B cell (primary cell): ENCODE data around the gene SLC4A5. TPM values are rescaled to one million over a fixed set of nuclear protein-coding genes. Genes with fewer than 3 reads are reported as not detected.

Source experiments
- ATAC-seq: fragments of 200-7000 bp; cut with Tn5 transposase; one replicate; pipeline ENCODE4 v1.10.0; 2021; ENCODE audit warnings: low read depth, mild to moderate bottlenecking, moderate number of reproducible peaks, moderate library complexity
- CTCF ChIA-PET: fragments of 350-600 bp; sonication (Branson Sonifier 250); formaldehyde crosslinking; loops from one replicate; lab custom pipeline; 2021; ENCODE audit warnings: antibody characterized with exemption, inconsistent platforms; lab: Charles Lee
- POLR2A ChIA-PET: fragments of 350-600 bp; sonication (Branson Sonifier 250); formaldehyde crosslinking; loops from one replicate; lab custom pipeline; 2021; ENCODE audit warnings: antibody characterized with exemption; lab: Charles Lee
- DNase-seq: peaks from one replicate; pipeline ENCODE4 v3.0.0; 2013
- H2AFZ ChIP-seq: 2 replicates; pipeline ENCODE4 v1.6.1; 2012; ENCODE audit warnings: mild to moderate bottlenecking, low read depth, low read length; ENCODE audit not compliant: insufficient read depth, poor library complexity, severe bottlenecking
- H3K27ac ChIP-seq, 2 donors: 1 replicate in 1 of 2; 2 replicates in 1 of 2; pipeline ENCODE4 v1.5.1; 2012 to 2013; ENCODE audit warnings: low read length in 2 of 2, mild to moderate bottlenecking in 2 of 2, moderate library complexity in 1 of 2
- H3K27me3 ChIP-seq, 4 experiments: fragments of 200-600 bp in 1 of 4; sonication (generic) in 1 of 4; replicated peaks in 1 of 4; 1 replicate in 2 of 4; 2 replicates in 2 of 4; pipeline versions ENCODE4 v1.6.1 to v1.7.0; 2013 to 2016; ENCODE audit warnings: low read length in 3 of 4, mild to moderate bottlenecking in 2 of 4, mixed read lengths in 1 of 4, moderate library complexity in 1 of 4; ENCODE audit not compliant: insufficient read depth in 4 of 4, control insufficient read depth in 3 of 4; ENCODE audit errors: control extremely low read depth in 1 of 4
- H3K36me3 ChIP-seq, 2 experiments: replicated peaks in 1 of 2; 1 replicate in 1 of 2; 2 replicates in 1 of 2; pipeline versions ENCODE4 v1.6.1 to v1.7.1; 2013; ENCODE audit warnings: low read length in 1 of 2; ENCODE audit not compliant: insufficient read depth in 2 of 2, control insufficient read depth in 1 of 2; ENCODE audit errors: control extremely low read depth in 1 of 2, extremely low read depth in 1 of 2
- H3K4me1 ChIP-seq, 2 donors: fragments of 200-600 bp in 1 of 2; sonication (generic) in 1 of 2; 1 replicate in 1 of 2; 2 replicates in 1 of 2; pipeline versions ENCODE4 v1.5.1 to v1.6.1; 2013 to 2017; ENCODE audit warnings: low read length in 2 of 2; ENCODE audit not compliant: control insufficient read depth in 2 of 2, insufficient read depth in 2 of 2
- H3K4me2 ChIP-seq: replicated peaks from 2 replicates; pipeline ENCODE3; 2012; ENCODE audit warnings: mild to moderate bottlenecking, low read depth, low read length; ENCODE audit not compliant: poor library complexity, severe bottlenecking
- H3K4me3 ChIP-seq, 5 experiments: fragments of 200-600 bp in 1 of 5; sonication (generic) in 1 of 5; 1 replicate in 3 of 5; 2 replicates in 2 of 5; pipeline versions ENCODE4 v1.5.1 to v1.7.0; 2011 to 2016; ENCODE audit warnings: low read length in 4 of 5, mild to moderate bottlenecking in 4 of 5, low read depth in 2 of 5, control low read depth in 1 of 5, moderate library complexity in 1 of 5; ENCODE audit not compliant: insufficient read depth in 1 of 5; ENCODE audit errors: control extremely low read depth in 1 of 5, extremely low read depth in 1 of 5
- H3K79me2 ChIP-seq: fragments of 200-600 bp; sonication (generic); one replicate; pipeline ENCODE4 v1.6.0; 2016; ENCODE audit warnings: low read length; ENCODE audit not compliant: control insufficient read depth, insufficient read depth
- H3K9ac ChIP-seq: fragments of 200-600 bp; sonication (generic); 2 replicates; pipeline ENCODE4 v1.6.1; 2017; ENCODE audit warnings: mild to moderate bottlenecking, low read length, moderate library complexity
- H3K9me3 ChIP-seq, 3 donors: one replicate each; pipeline versions ENCODE4 v1.6.1 to v1.7.1; 2013; ENCODE audit warnings: low read length in 2 of 3; ENCODE audit not compliant: control insufficient read depth in 2 of 3, insufficient read depth in 1 of 3; ENCODE audit errors: control extremely low read depth in 1 of 3
- H4K20me1 ChIP-seq: 2 replicates; pipeline ENCODE4 v1.6.0; 2012; ENCODE audit warnings: mild to moderate bottlenecking, low read length; ENCODE audit not compliant: insufficient read depth, control insufficient read depth, poor library complexity, severe bottlenecking
- H3K27ac Mint-ChIP-seq: one replicate; pipeline ENCODE4 v1.8.0; 2021; ENCODE audit warnings: mixed read lengths
- H3K27me3 Mint-ChIP-seq: one replicate; pipeline ENCODE4 v1.8.0; 2021; ENCODE audit warnings: mixed read lengths
- H3K4me1 Mint-ChIP-seq: one replicate; pipeline ENCODE4 v1.8.0; 2021; ENCODE audit warnings: mixed read lengths
- H3K4me3 Mint-ChIP-seq: one replicate; pipeline ENCODE4 v1.8.0; 2021; ENCODE audit warnings: mixed read lengths
- H3K9me3 Mint-ChIP-seq: one replicate; pipeline ENCODE4 v1.8.0; 2022; ENCODE audit warnings: mixed read lengths; ENCODE audit not compliant: insufficient read depth
- EZH2 ChIP-seq: IDR thresholded peaks from 2 replicates; pipeline ENCODE4 v1.6.1; 2012; ENCODE audit warnings: borderline replicate concordance, low read depth, mild to moderate bottlenecking, moderate library complexity, low read length; ENCODE audit not compliant: insufficient read depth, poor library complexity, severe bottlenecking
- WGBS: methylation state at CpG from one replicate; pipeline ENCODE4 v1.1.5; 2013; ENCODE audit warnings: missing lambda C conversion rate; ENCODE audit not compliant: insufficient coverage; 5-methylcytosine and 5-hydroxymethylcytosine counted together
- intact Hi-C: fragments of 100-400 bp; cut with micrococcal nuclease; formaldehyde crosslinking; loops from one replicate; pipeline ENCODE4 v1.10.0; 2022
- polyA plus RNA-seq: library from polyadenylated mRNA; depleted of rRNA; stranded (reverse); fragments of >200 nt; gene quantifications from 2 replicates; pipeline ENCODE4 v1.2.3, GENCODE V29; 2012
- total RNA-seq, 2 donors: library from RNA; stranded (reverse); fragments of 120-200 nt in 1 of 2; gene quantifications; 1 replicate in 1 of 2; 2 replicates in 1 of 2; pipeline versions ENCODE4 v1.2.3 to v1.2.4, GENCODE V29; 2013 to 2022
- TF ChIP-seq, protein P1 (sequence below): fragments of 200-600 bp; IDR thresholded peaks from one replicate; pipeline ENCODE4 v1.8.0; 2022; ENCODE audit warnings: antibody characterized with exemption, mild to moderate bottlenecking

Gene SLC4A5
- total and polyA plus RNA-seq, 2 donors (not counting 1 experiment from before 2014, with no cell fraction given): 3.3 to 9.7 TPM

GRCh38 chr2:74392449-74392743, 49.2 kb upstream of the SLC4A5 start:
- H3K79me2 ChIP-seq: peaks cover 53% of the 10 kb centered on the region
- WGBS: 65% methylated on average over 7 of the region's 13 CpGs
- peaks cover 16% of the 10 kb centered on the region for H3K4me1 Mint-ChIP-seq

More at GRCh38 chr2:74392449-74392743, 49.2 kb upstream of the SLC4A5 start:
- DNase-seq (no peak), ATAC-seq (no peak)
- Histone ChIP-seq H3K27me3 (peaks cover 0 to 7% (median 0%) of the 10 kb centered on the region in 4 experiments), H2AFZ (peak overlapping the region; percentile 83), H3K36me3 (no peaks in the 10 kb centered on the region), H3K4me2 (peak overlapping the region; percentile 81), H4K20me1 (peaks cover 18% of the 10 kb centered on the region), H3K9me3 (no peaks in the 10 kb centered on the region), H3K4me3 (peak overlapping the region in 1 of 5 experiments; percentile 80), H3K9ac (peak overlapping the region; percentile 92), H3K4me1 (peaks cover 18 to 24% of the 10 kb centered on the region in 2 donors), H3K27ac (no peak overlapping the region)
- H3K9me3 Mint-ChIP-seq: no peaks in the 10 kb centered on the region
- no peak for TF ChIP-seq EZH2
- TF ChIP-seq, protein P1, sequence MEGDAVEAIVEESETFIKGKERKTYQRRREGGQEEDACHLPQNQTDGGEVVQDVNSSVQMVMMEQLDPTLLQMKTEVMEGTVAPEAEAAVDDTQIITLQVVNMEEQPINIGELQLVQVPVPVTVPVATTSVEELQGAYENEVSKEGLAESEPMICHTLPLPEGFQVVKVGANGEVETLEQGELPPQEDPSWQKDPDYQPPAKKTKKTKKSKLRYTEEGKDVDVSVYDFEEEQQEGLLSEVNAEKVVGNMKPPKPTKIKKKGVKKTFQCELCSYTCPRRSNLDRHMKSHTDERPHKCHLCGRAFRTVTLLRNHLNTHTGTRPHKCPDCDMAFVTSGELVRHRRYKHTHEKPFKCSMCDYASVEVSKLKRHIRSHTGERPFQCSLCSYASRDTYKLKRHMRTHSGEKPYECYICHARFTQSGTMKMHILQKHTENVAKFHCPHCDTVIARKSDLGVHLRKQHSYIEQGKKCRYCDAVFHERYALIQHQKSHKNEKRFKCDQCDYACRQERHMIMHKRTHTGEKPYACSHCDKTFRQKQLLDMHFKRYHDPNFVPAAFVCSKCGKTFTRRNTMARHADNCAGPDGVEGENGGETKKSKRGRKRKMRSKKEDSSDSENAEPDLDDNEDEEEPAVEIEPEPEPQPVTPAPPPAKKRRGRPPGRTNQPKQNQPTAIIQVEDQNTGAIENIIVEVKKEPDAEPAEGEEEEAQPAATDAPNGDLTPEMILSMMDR: no peak
- POLR2A ChIA-PET: interaction anchor here (1.2 to 1.6 kb wide), 3 partner anchors 62 to 80 kb away, joined by 3 to 5 read pairs (median 3); partner anchors contain the start of genes INO80B, MRPL53 and WBP1
- H3K27ac Mint-ChIP-seq: peak overlapping the region; percentile 17
- H3K4me3 Mint-ChIP-seq: peak overlapping the region; percentile 24
- intact Hi-C loops: loop anchor here (1.0 to 10.0 kb wide), 10 partner anchors 23 to 564 kb away; partner anchors contain the start of genes C2orf81, CCDC142, DOK1 and LOXL3
- peaks cover 5% of the 10 kb centered on the region for H3K27me3 Mint-ChIP-seq
- CTCF ChIA-PET: interaction anchor here (1.0 to 2.2 kb wide), 17 partner anchors 8 to 569 kb away, joined by 3 to 11 read pairs (median 3); partner anchors contain the start of genes AUP1, C2orf81, HTRA2 and INO80B
